ENCODE measurements around the gene PEDS1. TPM values are rescaled to one million over a fixed set of nuclear protein-coding genes. Genes with fewer than 3 reads are reported as not detected.

Gene PEDS1
- total RNA-seq, 1 donor from 2014 or later: 31.0 TPM

DNA sequence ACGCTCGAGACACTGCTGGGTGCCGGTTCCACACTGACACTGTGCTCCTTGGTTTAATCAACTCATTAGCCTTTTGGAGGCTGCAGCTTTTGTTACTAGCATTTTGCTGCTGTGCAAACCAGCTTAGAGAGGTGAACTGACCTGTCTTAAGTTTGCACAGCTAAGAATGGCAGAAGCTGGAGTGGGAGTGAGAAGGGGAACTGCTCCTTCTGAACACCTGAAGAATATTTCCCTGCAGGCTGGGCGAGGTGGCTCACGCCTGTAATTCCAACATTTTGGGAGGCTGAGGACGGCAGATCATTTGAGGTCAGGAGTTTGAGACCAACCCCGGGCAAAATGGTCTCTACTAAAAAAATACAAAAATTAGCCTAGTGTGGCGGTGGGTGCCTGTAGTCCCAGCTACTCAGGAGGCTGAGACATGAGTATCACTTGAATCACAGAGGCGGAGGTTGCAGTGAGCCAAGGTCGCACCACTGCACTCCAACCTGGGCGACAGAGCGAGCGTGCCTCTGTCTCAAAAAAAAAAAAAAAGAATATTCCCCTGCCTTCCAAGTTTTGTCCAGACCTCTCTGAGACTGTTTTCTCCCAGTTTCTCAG is 42.1 kb upstream of the PEDS1 start:
- H3K27ac Mint-ChIP-seq: no peak overlapping the region

DNA sequence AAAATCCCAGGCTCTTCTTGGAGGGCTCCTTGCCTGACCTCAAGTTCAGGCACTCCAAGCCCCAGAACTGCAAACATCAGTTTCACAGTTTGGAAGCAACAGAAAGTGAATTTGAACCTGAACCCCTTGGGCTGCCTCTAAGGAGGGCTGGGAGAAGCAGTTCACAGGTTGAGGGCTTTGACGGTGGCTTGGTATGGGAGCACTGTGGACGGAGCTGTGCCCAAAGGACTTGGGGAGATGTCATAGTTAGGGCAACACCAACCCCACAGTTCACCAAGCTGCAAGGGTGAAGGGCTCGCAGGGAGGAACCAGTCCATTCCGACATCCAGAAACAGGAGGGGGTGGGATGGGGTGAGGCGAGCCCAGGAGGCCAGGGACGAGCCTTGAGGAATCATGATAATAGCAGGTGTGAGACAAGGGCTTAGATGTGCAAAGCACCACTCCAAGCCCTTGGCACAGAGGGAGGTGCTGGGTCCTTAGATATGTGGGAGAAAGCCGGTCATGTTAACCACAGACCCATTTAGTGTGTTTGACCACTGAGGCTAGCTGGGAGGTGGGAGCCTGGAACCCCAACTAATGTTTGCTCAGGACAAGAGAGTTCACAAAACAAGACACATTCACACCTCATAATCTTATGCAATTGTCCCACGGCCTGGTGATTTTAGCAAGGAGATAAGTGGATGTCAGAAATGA is 41.5 kb upstream of the PEDS1 start:
- DNase-seq (ENCODE audit: low spot score, unreplicated experiment): no peak
- peaks cover 20% of the 10 kb centered on the region for H3K4me1 Mint-ChIP-seq (ENCODE audit: low read depth)
- H3K9me3 Mint-ChIP-seq (ENCODE audit: low read depth): peaks cover 4% of the 10 kb centered on the region
- peaks cover 3% of the 10 kb centered on the region for H3K36me3 Mint-ChIP-seq (ENCODE audit: insufficient read depth)
- peak overlapping the region; percentile 45 for H3K27ac Mint-ChIP-seq
- TF ChIP-seq, protein P1, sequence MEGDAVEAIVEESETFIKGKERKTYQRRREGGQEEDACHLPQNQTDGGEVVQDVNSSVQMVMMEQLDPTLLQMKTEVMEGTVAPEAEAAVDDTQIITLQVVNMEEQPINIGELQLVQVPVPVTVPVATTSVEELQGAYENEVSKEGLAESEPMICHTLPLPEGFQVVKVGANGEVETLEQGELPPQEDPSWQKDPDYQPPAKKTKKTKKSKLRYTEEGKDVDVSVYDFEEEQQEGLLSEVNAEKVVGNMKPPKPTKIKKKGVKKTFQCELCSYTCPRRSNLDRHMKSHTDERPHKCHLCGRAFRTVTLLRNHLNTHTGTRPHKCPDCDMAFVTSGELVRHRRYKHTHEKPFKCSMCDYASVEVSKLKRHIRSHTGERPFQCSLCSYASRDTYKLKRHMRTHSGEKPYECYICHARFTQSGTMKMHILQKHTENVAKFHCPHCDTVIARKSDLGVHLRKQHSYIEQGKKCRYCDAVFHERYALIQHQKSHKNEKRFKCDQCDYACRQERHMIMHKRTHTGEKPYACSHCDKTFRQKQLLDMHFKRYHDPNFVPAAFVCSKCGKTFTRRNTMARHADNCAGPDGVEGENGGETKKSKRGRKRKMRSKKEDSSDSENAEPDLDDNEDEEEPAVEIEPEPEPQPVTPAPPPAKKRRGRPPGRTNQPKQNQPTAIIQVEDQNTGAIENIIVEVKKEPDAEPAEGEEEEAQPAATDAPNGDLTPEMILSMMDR (IDR thresholded peaks at IDR 0.05; ENCODE audit: unreplicated experiment): no peak
- H3K27me3 Mint-ChIP-seq: peaks cover 15% of the 10 kb centered on the region
- peak overlapping the region; percentile 14 for H3K4me3 Mint-ChIP-seq (ENCODE audit: low read depth)

More for the DNA sequence above, 42.1 kb upstream of the PEDS1 start:
- Mint-ChIP-seq H3K9me3 (ENCODE audit: low read depth) (peaks cover 4% of the 10 kb centered on the region), H3K4me1 (ENCODE audit: low read depth) (peaks cover 20% of the 10 kb centered on the region), H3K4me3 (ENCODE audit: low read depth) (no peak overlapping the region), H3K27me3 (peaks cover 15% of the 10 kb centered on the region), H3K36me3 (ENCODE audit: insufficient read depth) (peaks cover 3% of the 10 kb centered on the region)
- TF ChIP-seq, protein P1 (IDR thresholded peaks at IDR 0.05; ENCODE audit: unreplicated experiment): no peak
- no peak for DNase-seq (ENCODE audit: low spot score, unreplicated experiment)

DNA sequence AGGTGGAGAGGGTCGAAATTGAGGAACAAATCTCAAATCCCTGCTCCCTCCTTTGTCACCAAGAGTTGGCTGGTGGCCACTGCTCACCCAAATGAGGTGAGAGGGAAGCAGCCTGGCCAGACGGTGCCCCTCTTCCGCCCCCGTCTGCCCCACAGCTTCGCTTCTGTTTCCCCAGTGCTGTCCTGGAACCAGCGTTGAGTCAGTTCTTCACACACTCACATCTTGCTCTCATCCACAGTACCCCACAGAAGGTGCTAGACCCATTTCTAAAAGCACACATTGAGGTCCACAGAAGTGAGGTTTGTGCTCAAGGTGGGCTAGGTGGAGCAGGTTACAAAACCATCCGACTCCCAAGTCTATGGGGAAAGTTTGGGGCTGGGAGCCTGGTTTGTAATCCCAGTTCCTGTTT is 40.9 kb upstream of the PEDS1 start:
- DNase-seq (ENCODE audit: low spot score, unreplicated experiment): no peak

DNA sequence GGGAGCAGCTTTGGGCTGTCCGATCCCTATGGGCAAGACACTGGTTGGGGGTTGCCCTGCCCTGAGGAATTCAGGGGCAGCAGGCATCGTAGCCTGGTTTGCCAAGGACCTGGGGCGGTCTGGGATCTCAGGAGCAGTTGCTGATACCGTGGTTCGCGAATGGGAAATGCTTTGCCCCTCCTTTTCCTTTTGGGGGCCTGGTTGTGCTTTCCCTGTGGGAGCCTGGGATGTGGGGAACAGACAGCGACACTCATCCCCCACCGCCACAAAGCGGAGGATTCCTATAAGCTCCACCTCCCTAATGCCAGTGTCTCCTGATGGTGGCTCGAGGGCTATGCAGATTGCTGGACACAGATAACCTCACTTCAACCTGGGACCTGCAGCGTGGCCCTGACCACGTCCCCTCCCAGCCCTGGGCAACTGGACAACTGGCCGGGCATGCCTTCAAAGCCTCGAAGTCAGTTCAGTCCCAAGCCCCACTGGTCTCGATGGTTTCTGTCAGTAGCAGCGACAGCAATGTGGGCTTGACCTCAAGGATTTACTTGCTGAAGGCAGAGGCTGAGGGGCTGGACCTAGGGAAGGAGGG is 40.4 kb upstream of the PEDS1 start:
- Mint-ChIP-seq H3K9me3 (ENCODE audit: low read depth) (no peaks in the 10 kb centered on the region), H3K36me3 (ENCODE audit: insufficient read depth) (peaks cover 1% of the 10 kb centered on the region), H3K4me1 (ENCODE audit: low read depth) (peaks cover 20% of the 10 kb centered on the region), H3K4me3 (ENCODE audit: low read depth) (peak overlapping the region; percentile 86), H3K27me3 (peaks cover 19% of the 10 kb centered on the region), H3K27ac (peak overlapping the region; percentile 73)
- no peak for DNase-seq (ENCODE audit: low spot score, unreplicated experiment)
- TF ChIP-seq, protein P1 (IDR thresholded peaks at IDR 0.05; ENCODE audit: unreplicated experiment): no peak

More for the DNA sequence above, 40.9 kb upstream of the PEDS1 start:
- no peak overlapping the region for H3K27ac Mint-ChIP-seq
- H3K9me3 Mint-ChIP-seq (ENCODE audit: low read depth): peaks cover 2% of the 10 kb centered on the region
- TF ChIP-seq, protein P1 (IDR thresholded peaks at IDR 0.05; ENCODE audit: unreplicated experiment): no peak
- H3K36me3 Mint-ChIP-seq (ENCODE audit: insufficient read depth): peaks cover 2% of the 10 kb centered on the region
- peaks cover 18% of the 10 kb centered on the region for H3K27me3 Mint-ChIP-seq
- peaks cover 20% of the 10 kb centered on the region for H3K4me1 Mint-ChIP-seq (ENCODE audit: low read depth)
- H3K4me3 Mint-ChIP-seq (ENCODE audit: low read depth): peak overlapping the region; percentile 14

DNA sequence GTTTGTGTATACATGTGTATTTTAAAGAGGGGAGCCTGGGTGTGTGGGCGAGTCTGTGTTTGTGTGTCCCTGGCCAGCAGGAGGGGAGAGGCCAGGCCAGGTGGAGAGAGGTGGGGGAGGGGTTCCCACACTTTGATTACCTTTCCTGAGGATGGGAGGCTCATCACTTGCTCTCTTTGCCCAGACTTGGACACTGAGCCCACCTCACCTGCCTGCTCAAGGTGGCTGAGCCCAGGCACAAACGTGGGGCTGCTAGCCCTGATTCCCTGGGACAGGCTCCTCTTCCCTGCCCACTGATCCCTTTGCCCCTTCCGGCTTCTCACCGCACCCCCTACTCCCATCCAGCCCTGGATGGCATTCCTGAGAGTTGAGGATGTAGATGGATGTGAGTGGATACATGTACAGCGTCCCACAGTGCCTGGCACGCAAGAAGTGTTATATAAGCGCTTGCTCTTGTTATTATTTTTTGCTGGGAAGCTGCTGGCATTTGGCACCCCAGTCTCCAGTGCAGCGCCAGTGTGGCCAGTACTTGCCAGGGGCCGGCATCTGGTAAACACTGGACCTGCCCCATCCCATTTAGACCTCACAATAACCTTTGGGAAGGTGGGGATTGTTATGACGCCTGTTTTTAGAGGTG is 39.8 kb upstream of the PEDS1 start:
- DNase-seq (ENCODE audit: low spot score, unreplicated experiment): no peak
- Mint-ChIP-seq H3K9me3 (ENCODE audit: low read depth) (no peaks in the 10 kb centered on the region), H3K27ac (peak overlapping the region; percentile 88), H3K27me3 (peaks cover 23% of the 10 kb centered on the region), H3K36me3 (ENCODE audit: insufficient read depth) (peaks cover 1% of the 10 kb centered on the region), H3K4me1 (ENCODE audit: low read depth) (peaks cover 20% of the 10 kb centered on the region), H3K4me3 (ENCODE audit: low read depth) (peak overlapping the region; percentile 86)
- TF ChIP-seq, protein P1 (IDR thresholded peaks at IDR 0.05; ENCODE audit: unreplicated experiment): no peak
